ENCODE measurements around the gene ADISSP. TPM values are rescaled to one million over a fixed set of nuclear protein-coding genes. Genes with fewer than 3 reads are reported as not detected.

ADISSP gene
- polyA plus RNA-seq (2012; ENCODE audit: low read depth, missing spikeins) = 22.8 TPM

DNA sequence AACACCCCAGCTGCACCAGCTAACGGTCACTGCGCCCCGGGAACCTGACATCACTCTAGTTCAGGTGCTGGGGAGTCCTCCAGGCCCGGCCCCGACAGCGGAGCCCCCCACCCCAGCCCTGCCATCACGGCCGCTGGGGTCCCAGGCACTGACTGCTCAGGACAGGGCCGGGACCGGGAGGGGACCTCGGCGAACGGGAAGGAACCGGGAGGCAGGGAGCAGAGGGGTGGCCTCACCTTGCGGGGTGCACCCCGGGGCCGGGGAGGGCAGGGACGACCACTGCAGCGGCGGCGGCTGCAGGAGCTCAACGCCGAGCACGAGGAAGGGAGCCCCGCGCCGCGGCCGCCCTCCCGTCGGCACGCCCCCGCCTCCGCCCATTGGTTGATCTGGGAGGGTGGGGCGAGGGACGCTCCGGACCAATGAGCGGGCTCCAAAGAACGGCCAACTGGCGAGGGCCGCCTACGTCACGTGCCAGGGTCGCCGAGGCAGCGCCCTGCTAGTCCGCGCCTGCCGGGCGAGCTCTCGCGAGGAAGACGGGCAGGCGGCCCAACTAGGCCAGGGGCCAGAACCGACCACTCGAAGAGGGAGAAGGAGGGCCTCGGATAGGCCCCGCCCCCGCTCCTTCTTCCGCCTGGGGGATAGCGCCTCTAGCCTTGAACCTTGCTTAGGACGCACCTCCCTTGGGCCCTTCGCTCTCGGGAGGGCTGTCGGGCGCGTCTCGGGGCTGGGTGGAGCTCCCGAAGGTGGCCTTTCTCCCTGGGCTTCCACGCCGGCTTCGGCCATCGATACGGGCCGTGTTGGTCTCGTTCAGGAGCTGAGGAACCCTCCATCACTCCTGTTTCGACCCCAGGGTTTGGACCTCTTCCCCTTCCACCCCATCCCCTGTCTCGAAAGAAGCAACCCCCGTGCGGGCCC lies at the start of gene ADISSP:
Gene ADISSP (minus strand): TSS at position 327 of the 915 bp plus-strand sequence. CDS start 7,653 bp downstream, outside the sequence.
- TF ChIP-seq POLR2A (IDR thresholded peaks at IDR 0.05; ENCODE audit: low read depth, low read length) (peak; percentile 64; the same call in 1 of the 2 replicates), SPI1 (IDR thresholded peaks at IDR 0.05; ENCODE audit: low read depth, low read length) (no peak), TAF1 (IDR thresholded peaks at IDR 0.05; ENCODE audit: low read depth, low read length) (0 out of 2 replicates have a peak, but pooled peaks have one; percentile 30), POLR2AphosphoS5 (IDR thresholded peaks at IDR 0.05; ENCODE audit: low read depth, low read length) (0 out of 2 replicates have a peak, but pooled peaks have one; percentile 47)
- peak; percentile 100 for FAIRE-seq
- DNase-seq (ENCODE audit: insufficient read length, low spot score) = peak; percentile 99

DNA sequence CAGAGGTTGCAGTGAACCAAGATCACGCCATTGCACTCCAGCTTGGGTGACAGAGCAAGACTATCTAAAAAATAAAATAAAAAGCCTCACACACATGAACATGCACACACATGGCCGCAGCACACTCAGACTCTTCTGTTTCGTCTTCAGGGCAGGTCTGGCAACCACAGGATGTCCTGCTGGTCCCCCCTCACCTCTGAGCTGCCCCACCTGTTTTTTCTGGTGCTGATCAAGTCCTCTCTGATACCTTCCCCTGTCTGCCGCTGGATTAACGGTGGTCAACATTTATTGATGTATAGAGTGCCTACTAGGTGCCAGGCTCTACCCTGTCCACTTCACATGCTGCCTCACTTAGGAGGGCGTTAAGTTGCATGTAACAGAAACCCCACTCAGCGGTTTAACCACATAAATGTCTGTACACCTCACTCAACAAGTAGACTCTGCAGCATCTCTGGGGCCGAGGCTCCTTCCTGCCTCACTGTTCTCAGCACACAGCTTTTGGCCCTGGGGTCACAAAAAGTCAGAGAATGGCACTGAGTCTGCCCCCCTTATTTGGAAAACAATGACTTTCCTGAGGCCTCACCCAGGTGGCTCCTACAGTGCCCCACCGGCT lies 48.3 kb upstream of the ADISSP start:
- no peak for FAIRE-seq
- no peak for DNase-seq (ENCODE audit: insufficient read length, low spot score)

DNA sequence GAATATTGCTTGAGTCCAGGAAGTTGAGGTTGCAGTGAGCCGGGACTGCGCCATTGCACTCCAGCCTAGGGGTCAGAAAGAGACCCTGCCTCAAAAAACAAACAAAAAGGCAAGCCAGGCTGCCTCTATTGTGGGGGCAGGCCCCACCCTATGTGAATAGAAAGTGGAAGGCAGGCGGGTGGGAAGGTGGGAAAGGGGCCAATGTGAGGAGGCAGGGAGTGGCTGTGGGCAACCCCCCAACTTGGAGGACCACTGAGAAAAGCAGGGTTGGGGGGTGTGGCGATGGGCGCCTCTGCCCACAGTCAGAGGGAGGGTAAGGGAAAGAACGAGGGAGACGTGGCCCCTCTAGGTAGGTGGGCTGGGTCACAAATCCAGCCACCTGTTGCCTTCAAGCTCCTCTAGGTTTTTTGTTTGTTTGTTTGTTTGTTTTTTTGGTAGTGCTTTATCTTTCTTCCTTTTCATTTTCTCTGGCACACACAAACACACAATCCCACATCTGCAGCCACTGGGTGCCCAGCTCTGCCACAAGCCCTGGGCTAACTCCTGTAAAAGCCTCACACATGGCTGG lies 47.5 kb upstream of the ADISSP start:
- no peak for FAIRE-seq
- TF ChIP-seq TAF1 (IDR thresholded peaks at IDR 0.05; ENCODE audit: low read depth, low read length) (no peak), POLR2A (IDR thresholded peaks at IDR 0.05; ENCODE audit: low read depth, low read length) (no peak), POLR2AphosphoS5 (IDR thresholded peaks at IDR 0.05; ENCODE audit: low read depth, low read length) (no peak), POU2F2 (IDR thresholded peaks at IDR 0.05; ENCODE audit: low read depth, low read length) (no peak), SPI1 (IDR thresholded peaks at IDR 0.05; ENCODE audit: low read depth, low read length) (no peak), PAX5 (IDR thresholded peaks at IDR 0.05; ENCODE audit: insufficient read depth, low read length, severe bottlenecking) (no peak)
- no peak for DNase-seq (ENCODE audit: insufficient read length, low spot score)

More for the DNA sequence above, 48.3 kb upstream of the ADISSP start:
- TF ChIP-seq SPI1 (IDR thresholded peaks at IDR 0.05; ENCODE audit: low read depth, low read length) = no peak
- TF ChIP-seq POLR2A (IDR thresholded peaks at IDR 0.05; ENCODE audit: low read depth, low read length) = no peak
- no peak for TF ChIP-seq TAF1 (IDR thresholded peaks at IDR 0.05; ENCODE audit: low read depth, low read length)
- TF ChIP-seq POLR2AphosphoS5 (IDR thresholded peaks at IDR 0.05; ENCODE audit: low read depth, low read length) = no peak
- no peak for TF ChIP-seq PAX5 (IDR thresholded peaks at IDR 0.05; ENCODE audit: insufficient read depth, low read length, severe bottlenecking)
- no peak for TF ChIP-seq POU2F2 (IDR thresholded peaks at IDR 0.05; ENCODE audit: low read depth, low read length)

DNA sequence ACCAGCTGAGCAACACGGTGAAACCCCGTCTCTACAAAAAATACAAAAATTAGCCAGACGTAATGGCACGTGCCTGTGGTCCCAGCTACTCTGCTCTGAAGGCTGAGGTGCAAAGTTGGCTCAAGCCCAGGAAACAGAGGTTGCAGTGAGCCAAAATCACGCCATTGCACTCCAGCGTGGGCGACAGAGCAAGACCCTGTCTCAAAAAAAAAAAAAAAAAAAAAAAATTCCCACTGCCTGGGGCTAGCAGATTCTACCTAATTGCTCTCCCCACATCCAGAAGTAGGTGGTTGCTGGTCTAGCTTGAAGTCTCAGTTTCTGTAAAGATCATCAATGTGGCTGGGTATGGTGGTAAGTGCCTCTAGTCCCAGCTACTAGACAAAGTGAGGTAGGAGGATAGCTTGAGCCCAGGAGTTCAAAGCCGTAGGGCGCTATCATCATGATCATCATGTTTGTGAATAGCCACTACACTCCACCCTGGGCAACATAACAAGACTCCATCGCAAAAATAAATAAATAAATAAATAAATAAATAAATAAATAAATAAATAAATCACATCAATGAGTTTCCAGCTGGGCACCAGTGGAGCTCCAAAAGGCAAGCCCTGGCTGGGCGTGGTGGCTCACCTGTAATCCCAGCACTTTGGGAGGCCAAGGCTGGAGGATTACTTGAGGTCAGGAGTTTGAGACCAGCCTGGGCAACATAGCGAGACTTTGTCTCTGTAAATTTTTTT lies 46.5 kb upstream of the ADISSP start:
- no peak for TF ChIP-seq PAX5 (IDR thresholded peaks at IDR 0.05; ENCODE audit: insufficient read depth, low read length, severe bottlenecking)
- no peak for DNase-seq (ENCODE audit: insufficient read length, low spot score)
- no peak for FAIRE-seq

DNA sequence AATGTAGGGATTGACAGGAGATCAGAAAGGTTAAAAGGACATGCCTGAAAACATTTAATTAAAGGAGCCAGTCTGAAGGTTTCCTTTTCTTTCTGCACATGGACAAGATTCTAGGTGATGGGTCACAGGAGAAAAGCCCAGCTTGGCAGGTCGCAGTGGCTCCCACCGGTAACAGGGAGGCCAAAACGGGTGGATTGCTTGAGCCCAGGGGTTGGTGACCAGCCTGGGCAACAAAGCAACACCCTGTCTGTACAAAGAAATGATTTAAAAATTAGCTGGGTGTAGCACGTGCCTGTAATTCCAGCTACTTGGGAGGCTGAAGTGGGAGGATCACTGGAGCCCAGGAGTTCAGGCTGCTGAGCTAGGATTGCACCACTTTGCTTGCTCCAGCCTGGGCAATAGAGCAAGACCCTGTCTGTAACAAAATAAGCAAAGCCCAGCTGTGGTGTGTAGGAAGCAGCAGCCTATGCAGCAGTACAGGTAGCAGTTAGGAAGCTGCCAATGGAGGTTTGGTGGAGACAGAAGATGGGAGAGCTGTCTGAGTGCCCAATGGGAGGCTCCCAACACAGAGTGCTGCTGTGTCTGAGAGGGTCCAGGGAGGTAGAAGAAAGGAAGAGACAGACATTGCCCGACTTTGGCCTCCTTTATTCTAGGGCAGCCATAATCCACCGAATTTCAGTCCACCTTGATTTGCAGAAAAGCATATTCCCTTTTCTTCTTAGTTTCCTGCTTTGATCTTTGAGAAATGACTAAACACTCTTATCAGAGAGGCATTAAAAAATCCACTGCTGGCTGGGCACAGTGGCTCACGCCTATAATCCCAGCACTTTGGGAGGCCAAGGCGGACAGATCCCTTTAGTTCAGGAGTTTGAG lies 45.7 kb upstream of the ADISSP start:
- DNase-seq (ENCODE audit: insufficient read length, low spot score) = no peak
- no peak for FAIRE-seq
- TF ChIP-seq POLR2AphosphoS5 (IDR thresholded peaks at IDR 0.05; ENCODE audit: low read depth, low read length) (no peak), SPI1 (IDR thresholded peaks at IDR 0.05; ENCODE audit: low read depth, low read length) (no peak), PAX5 (IDR thresholded peaks at IDR 0.05; ENCODE audit: insufficient read depth, low read length, severe bottlenecking) (no peak), POLR2A (IDR thresholded peaks at IDR 0.05; ENCODE audit: low read depth, low read length) (no peak), POU2F2 (IDR thresholded peaks at IDR 0.05; ENCODE audit: low read depth, low read length) (no peak), TAF1 (IDR thresholded peaks at IDR 0.05; ENCODE audit: low read depth, low read length) (no peak)

DNA sequence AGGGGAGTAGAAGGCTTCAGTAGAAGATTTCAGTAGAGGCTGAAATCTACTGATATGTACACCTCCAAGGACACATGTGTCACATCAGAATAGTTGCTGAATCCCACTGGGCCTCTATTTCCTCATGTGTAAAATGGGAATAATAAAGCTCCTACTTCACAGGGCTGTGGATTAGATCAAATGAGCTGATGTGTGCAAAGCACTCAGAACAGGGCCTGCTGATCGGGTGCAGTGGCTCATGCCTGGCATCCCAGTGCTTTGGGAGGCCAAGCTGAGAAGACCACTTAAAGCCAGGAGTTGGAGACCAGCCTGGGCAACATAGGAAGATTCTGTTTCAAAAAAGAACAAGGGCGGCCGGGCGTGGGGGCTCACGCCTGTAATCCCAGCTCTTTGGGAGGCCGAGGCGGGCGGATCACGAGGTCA lies 44.7 kb upstream of the ADISSP start:
- TF ChIP-seq POU2F2 (IDR thresholded peaks at IDR 0.05; ENCODE audit: low read depth, low read length) = no peak
- no peak for TF ChIP-seq PAX5 (IDR thresholded peaks at IDR 0.05; ENCODE audit: insufficient read depth, low read length, severe bottlenecking)
- TF ChIP-seq POLR2AphosphoS5 (IDR thresholded peaks at IDR 0.05; ENCODE audit: low read depth, low read length) = no peak
- no peak for TF ChIP-seq SPI1 (IDR thresholded peaks at IDR 0.05; ENCODE audit: low read depth, low read length)
- TF ChIP-seq POLR2A (IDR thresholded peaks at IDR 0.05; ENCODE audit: low read depth, low read length) = no peak
- TF ChIP-seq TAF1 (IDR thresholded peaks at IDR 0.05; ENCODE audit: low read depth, low read length) = no peak
- no peak for FAIRE-seq
- DNase-seq (ENCODE audit: insufficient read length, low spot score) = no peak

DNA sequence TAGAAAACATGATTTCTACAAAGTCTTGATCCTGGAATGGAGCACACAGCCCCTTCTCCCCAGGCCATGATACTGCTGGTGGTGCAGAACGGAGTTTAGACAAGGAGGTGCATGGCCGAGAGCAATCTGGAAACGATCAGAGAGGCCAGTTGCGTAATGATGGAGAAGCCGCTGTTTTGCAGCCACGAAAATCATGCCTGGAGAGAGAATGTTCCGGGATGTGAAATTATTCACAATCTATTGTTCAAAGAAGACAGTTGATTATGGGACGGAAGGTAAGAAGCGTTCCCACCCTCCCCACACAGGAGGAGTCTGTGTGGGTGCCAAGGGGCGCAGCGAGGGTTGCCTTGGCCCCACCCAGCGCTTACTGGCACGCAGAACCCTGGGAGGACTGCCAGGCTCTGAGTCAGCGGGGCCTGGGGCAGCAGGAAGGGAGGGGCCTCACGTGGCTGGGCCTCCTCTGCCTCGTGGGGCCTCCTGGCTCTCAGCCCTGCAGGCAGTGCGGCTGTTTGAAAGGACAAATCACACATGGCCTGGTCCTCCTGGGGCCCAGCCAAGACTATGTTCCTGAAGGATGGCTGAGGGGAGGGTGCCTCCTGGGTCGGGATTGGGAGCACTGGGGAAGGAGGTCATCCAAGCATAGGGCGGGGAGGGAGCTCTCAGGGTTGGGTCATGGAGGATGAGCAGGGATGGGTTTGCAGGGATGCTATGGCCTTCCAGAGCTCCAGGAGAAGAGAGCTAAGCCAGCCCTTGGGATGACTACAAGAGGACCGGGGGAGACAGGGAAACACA lies 44.1 kb upstream of the ADISSP start:
- TF ChIP-seq PAX5 (IDR thresholded peaks at IDR 0.05; ENCODE audit: insufficient read depth, low read length, severe bottlenecking) = no peak
- no peak for TF ChIP-seq TAF1 (IDR thresholded peaks at IDR 0.05; ENCODE audit: low read depth, low read length)
- TF ChIP-seq POLR2AphosphoS5 (IDR thresholded peaks at IDR 0.05; ENCODE audit: low read depth, low read length) = no peak
- no peak for TF ChIP-seq SPI1 (IDR thresholded peaks at IDR 0.05; ENCODE audit: low read depth, low read length)
- no peak for TF ChIP-seq POU2F2 (IDR thresholded peaks at IDR 0.05; ENCODE audit: low read depth, low read length)
- TF ChIP-seq POLR2A (IDR thresholded peaks at IDR 0.05; ENCODE audit: low read depth, low read length) = no peak
- no peak for DNase-seq (ENCODE audit: insufficient read length, low spot score)
- no peak for FAIRE-seq

DNA sequence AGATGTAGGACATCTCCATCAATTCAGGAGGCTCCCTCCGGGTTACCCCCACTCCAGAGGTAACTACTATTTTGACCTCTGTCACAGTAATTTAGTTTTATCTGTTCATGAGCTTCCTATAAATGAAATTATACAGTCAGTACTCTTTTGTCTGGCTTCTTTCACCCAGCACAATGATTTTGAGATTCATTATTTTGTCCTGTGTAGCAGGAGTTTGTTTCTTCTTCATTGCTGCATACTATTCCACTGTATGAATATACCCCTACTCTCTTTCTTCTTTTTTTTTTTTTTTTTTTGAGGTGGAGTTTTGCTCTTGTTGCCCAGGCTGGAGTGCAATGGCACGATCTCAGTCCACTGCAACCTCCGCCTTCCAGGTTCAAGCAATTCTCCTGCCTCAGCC lies 41.0 kb upstream of the ADISSP start:
- TF ChIP-seq TAF1 (IDR thresholded peaks at IDR 0.05; ENCODE audit: low read depth, low read length) (no peak), SPI1 (IDR thresholded peaks at IDR 0.05; ENCODE audit: low read depth, low read length) (no peak), PAX5 (IDR thresholded peaks at IDR 0.05; ENCODE audit: insufficient read depth, low read length, severe bottlenecking) (no peak), POLR2AphosphoS5 (IDR thresholded peaks at IDR 0.05; ENCODE audit: low read depth, low read length) (no peak)
- DNase-seq (ENCODE audit: insufficient read length, low spot score) = no peak

More for the DNA sequence above, 41.0 kb upstream of the ADISSP start:
- FAIRE-seq = no peak
